HG02610 (cell line): ENCODE measurements around the gene CIROP.

Source experiments
- ATAC-seq: cut with Tn5 transposase; IDR thresholded peaks from one replicate; pipeline ENCODE4 v1.9.1; 2021; ENCODE audit warnings: mild to moderate bottlenecking, moderate library complexity; ENCODE audit not compliant: unreplicated experiment

Gene CIROP

GRCh38 chr14:23094666-23095195 is 10.1 kb downstream of the CIROP start, which contains the start of gene ACIN1:
Gene ACIN1, minus strand, starts transcription at chr14:23095136. Its CDS starts 24 bp downstream, at chr14:23095112.
- peak; percentile 30 for ATAC-seq

- ATAC-seq: no peak
These were observed 10.7 kb downstream of the CIROP start for GRCh38 chr14:23093991-23094665.

- no peak for ATAC-seq
These were observed 11.3 kb downstream of the CIROP start for GRCh38 chr14:23093526-23093925.

- ATAC-seq: no peak
These were observed 11.7 kb downstream of the CIROP start for GRCh38 chr14:23093104-23093503.

- ATAC-seq: no peak
These were observed 13.2 kb downstream of the CIROP start for GRCh38 chr14:23091294-23092225.

GRCh38 chr14:23090254-23090636 is 14.5 kb downstream of the CIROP start:
- no peak for ATAC-seq

- no peak for ATAC-seq
These were observed 15.1 kb downstream of the CIROP start for GRCh38 chr14:23089498-23090253.

GRCh38 chr14:23086565-23086964 is 18.2 kb downstream of the CIROP start:
- ATAC-seq: no peak

GRCh38 chr14:23085458-23085857 is 19.3 kb downstream of the CIROP start:
- no peak for ATAC-seq

GRCh38 chr14:23080474-23080873 is 24.3 kb downstream of the CIROP start:
- no peak for ATAC-seq

- no peak for ATAC-seq
These were observed 25.1 kb downstream of the CIROP start for GRCh38 chr14:23079716-23080115.

GRCh38 chr14:23078692-23079116 is 26.1 kb downstream of the CIROP start:
- ATAC-seq: no peak

- no peak for ATAC-seq
These were observed 26.8 kb downstream of the CIROP start for GRCh38 chr14:23077962-23078361.

GRCh38 chr14:23076785-23077408 is 27.9 kb downstream of the CIROP start:
- peak; percentile 43 for ATAC-seq

- no peak for ATAC-seq
These were observed 29.9 kb downstream of the CIROP start for GRCh38 chr14:23074906-23075305.

- no peak for ATAC-seq
These were observed 32.8 kb downstream of the CIROP start for GRCh38 chr14:23071921-23072539.

GRCh38 chr14:23071244-23071920 is 33.4 kb downstream of the CIROP start:
- peak; percentile 95 for ATAC-seq

- ATAC-seq: no peak
These were observed 34.3 kb downstream of the CIROP start for GRCh38 chr14:23070262-23071129.

GRCh38 chr14:23069413-23069806 is 35.4 kb downstream of the CIROP start:
- no peak for ATAC-seq
